T47D (cell line): ENCODE results near the gene POC1B.

ENCODE experiments used
- DNase-seq, 2 experiments: peaks; one replicate each; pipeline versions ENCODE4 v3.0.0 to v3.0.0-alpha.2; 2011 to 2012; ENCODE audit warnings: low read depth in 1 of 2, low spot score in 1 of 2
- JUND ChIP-seq: IDR thresholded peaks from 2 replicates; pipeline ENCODE4 v1.6.1; 2012; ENCODE audit warnings: low read depth
- in situ Hi-C: cut with HindIII; loops from 2 replicates; pipeline ENCODE4 v1.10.0; 2016; ENCODE audit warnings: low sequenced_read_pairs, low pct_unique_long_range_greater_than_20kb

The POC1B gene

DNA sequence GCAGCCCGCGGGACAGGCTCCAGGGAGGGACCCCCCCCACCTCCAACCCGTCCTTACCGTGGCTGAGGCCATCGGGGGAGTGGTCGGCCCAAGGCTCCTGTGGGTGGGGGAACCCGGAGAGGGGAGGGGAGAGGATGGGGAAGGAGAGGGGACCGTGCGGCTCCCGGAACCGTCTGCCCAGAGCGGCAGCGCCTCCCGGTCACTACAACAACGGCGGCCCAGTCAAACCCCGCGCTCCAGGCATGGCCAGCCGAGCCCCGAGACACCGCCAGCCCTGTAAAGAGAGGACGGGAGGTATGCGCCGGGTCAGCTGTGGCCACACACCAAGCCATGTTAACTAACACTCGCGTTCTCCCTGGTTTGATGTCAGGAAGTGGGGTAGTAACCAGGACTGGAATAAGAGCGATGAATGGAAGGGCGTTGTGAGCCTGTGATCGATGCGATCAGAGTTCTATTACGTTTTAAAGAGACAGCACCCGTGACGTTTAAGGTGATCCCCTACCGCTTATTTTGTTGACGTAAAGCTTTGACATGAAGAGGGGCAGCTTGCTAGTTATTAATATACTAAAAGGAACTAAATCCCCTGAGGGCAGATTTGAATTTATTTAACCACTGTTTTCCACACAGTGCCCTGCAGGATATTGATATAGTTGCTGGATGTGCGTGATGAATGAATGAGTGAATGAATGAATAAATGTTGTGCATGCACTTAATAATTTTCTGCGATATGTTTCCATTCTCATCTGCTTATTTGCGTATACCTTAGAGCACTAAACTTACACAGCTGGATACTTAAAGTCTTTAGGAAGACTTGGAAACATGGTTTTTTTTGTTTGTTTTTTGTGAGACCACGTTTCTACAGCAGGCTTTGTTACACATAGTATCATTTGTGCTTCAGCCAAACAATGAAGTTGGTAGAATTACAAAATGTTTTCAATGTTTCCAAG, at the start of gene POC1B:
POC1B (minus strand) TSS at position 224 of the 947 bp plus-strand sequence; CDS start at position 72, 152 bp downstream.
- in situ Hi-C loops: no loop called here

DNA sequence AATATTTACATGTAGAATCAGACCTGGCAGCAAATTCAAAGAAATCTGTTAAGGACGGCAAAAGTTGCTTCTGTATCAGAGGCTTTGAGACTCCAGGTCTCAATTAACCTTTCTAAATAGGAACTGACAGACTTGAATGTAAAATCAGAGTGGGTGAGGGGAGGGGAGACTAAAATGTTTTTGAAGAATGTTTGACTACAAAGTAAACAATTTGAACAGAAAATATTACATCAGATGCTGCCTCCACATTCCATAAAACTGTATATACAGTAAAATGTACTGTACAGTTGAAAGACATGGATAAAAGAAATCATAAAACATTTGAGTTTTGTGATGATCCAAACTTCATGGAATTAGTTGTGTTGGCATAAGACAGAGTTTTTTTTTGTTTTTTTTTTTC, 49.5 kb upstream of the POC1B start:
- in situ Hi-C loops: no loop called here
- no peak for TF ChIP-seq JUND
- DNase-seq: no peak

More for the DNA sequence above, at the start of gene POC1B:
- DNase-seq: peak; percentile 86 to 90
- no peak for TF ChIP-seq JUND

DNA sequence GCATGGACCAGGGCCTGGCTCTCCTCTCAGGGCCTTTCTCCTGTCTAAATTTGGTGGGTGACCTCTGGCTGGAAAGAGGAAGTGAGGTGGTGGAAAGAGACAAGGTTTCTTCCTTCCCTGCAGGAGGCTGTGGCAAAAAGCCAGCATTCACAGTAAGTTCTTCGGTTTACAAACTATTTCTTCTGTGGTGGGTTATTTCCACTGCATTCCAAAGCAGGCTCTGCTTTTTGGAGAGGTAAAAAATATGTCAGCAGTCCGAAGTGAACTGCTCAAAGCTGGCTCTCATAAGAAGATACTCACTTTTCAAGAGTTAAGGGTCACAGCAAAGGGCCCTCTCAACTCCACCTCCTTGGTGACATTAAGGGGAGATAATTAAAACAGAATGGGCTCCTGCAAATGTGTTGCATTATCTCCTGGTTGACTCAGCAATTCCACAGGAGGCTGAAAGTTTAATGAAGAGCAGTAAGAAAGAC, 48.9 kb upstream of the POC1B start:
- in situ Hi-C loops: no loop called here
- no peak for TF ChIP-seq JUND
- DNase-seq: no peak

DNA sequence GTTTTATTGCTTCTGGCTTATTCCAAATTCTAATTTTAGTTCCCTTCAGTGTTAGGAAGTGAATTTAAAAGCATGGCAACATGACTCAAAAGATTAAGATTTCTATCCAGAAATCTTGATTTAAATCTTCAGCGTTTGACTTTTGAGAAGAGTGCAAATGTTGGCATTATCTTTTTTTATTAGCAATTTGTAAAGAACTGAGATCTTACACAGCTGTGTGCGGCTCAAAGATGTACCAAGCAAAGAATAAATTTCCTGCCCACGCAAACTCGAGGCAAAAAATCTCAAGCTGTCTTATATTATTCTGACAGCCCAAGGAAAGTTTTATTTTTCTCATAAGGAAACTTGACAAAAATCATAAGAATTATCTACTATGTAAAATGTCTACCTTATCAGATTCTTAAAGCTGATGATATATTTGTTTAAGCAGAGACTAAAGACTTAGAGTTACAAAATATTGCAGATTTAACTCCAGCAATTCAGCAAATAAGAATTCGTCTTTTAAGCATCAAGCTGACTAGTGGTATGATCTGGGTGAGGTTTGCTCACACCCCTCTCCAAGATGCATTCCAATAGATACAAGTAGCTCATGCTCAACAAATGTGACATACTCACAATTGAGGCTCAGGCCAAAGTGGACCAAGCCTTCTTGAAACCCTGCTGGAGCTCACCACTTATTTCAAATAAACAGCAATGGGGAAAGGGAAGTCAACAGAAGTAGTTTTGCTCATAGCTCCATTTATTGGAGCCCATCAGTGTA, 47.4 kb upstream of the POC1B start:
- in situ Hi-C loops: no loop called here
- no peak for DNase-seq
- TF ChIP-seq JUND: no peak

DNA sequence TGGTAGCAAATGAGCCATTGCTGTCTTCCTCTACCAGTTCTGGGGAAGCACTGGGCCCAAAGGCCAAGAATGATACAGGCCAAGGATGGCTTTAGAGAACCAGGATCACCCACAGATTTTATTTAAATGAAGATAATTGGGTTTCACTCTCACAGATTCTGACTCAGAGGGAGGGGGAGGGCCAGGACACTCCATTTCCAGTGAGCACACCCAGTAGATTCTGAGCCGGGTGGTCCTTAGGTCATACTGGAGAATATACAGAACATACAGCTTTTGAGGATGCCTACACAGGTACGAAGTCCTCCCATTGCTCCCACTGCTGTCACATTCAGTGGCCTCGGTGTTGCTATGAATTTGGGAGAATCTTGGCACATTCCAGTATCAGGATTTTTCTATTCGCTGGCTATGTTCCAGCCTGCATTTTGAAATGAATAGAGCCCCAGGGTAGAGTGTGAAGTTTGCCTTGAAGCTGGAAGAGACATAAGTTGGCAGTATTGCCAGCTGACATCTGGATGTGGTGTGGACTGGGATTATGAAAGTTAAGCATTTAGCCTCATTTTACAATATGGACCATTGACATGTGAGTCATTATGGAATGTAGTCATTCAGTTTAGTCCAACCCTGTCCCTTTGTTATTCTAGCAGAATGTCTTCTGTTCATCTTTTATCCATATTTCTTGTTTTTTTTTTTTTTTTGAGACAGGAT, 45.8 kb upstream of the POC1B start:
- no peak for DNase-seq
- no peak for TF ChIP-seq JUND
- in situ Hi-C loops: no loop called here

DNA sequence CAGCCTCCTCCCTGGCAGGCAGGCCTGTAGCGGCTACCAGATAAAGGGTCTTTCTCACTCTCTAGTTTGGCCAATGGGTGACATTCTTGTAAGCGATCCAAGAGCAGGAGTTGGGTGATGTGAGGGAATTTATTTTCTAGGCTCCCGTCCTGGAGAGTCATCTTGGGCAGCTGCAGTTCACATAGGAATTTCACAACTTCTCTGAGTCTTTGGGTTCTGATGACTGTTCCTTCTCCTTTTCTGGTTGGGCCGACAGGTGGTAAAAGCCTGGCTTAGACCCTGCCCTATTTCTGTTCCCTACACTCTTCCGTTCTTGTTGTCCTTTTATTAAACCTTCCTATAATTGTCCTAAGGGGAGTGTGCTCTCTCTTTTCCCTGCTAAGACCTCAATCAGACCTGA, 42.6 kb upstream of the POC1B start:
- in situ Hi-C loops: no loop called here
- DNase-seq: no peak
- TF ChIP-seq JUND: no peak

DNA sequence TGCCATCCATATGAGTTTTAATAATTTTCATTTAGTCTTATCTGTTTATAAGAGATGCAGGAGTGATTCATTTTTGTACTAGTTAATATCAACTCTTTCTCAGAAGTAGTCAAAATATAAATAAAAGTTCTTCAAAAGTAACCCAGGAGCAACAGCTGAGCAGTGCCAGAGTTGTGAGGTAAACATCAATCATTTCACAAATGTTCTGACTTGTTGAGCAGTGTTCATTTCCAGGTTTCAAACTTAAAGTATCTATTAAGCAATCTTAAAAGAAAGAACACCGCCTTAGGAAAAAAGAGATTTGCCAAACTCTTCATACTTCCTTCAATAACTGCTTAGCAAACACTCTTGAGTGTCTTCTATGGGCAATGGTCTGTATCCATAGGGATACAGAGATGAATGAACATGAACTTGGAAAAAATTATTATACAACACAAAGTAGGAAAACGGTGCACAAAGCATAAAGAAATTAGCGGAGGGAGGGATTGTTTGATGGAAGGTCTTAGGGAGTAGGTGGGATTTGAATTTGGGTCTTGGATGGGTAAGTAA, 41.9 kb upstream of the POC1B start:
- no peak for TF ChIP-seq JUND
- in situ Hi-C loops: no loop called here
- peak in 1 of 2 experiments; percentile 38 for DNase-seq

DNA sequence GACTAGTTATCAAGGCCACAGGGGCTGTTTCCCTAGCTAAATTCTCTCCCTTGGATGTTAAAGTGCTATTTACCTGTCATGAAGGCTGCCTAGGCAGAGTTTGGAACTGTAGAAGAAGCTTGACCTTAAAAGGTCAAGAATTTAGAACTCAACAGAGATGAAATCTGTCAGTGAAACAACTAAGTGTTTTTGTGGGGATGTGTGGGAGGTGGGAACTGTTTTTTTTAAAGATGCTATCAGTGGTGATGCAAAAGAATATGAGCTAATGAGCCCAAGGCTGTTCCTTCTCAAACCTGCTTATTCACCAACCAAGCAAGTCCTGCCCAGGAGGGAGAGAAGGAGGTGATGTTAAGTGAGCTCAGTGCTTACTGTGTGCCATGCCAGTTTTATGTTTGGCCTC, 40.8 kb upstream of the POC1B start:
- TF ChIP-seq JUND: peak; percentile 92
- DNase-seq: peak; percentile 37 to 99
- in situ Hi-C loops: no loop called here

DNA sequence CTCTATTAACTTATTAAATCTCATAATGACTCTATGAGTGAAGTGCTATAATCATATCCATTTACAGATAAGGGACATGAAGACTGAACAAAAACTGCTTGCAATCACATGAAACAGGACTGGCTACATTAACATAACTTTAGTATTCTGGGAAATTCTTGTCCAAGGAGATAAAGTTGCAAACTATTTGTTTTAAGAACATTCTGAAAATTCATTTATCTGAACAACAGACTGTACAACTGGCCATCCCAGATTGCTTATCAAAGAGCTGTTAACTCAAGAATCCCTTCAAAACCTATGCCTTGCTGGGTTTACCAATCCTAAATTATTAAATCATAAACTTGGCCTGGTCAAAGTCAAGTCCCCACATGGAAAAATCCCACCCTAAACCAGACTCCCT, 39.2 kb upstream of the POC1B start:
- DNase-seq: no peak
- no peak for TF ChIP-seq JUND
- in situ Hi-C loops: no loop called here

DNA sequence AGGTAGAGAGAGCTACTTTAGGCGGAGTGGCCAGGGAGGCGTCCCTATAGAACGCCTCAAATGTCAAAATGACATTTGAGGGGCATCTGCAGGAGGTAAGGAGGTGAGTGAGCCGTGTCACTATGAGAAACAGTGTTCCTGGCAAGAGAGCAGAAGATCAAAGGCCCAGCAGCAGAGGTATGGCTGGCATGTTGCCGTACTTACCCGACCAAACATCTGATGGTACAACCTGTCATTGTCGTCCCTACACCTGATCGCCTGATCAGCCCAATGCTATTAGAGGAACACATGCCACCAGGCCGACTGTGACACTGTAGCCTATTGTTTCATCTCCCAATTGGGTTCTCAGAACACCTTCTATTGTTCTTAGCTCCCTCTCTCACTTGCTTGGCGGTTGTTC, 33.9 kb upstream of the POC1B start:
- TF ChIP-seq JUND: no peak
- DNase-seq: no peak
- in situ Hi-C loops: no loop called here

DNA sequence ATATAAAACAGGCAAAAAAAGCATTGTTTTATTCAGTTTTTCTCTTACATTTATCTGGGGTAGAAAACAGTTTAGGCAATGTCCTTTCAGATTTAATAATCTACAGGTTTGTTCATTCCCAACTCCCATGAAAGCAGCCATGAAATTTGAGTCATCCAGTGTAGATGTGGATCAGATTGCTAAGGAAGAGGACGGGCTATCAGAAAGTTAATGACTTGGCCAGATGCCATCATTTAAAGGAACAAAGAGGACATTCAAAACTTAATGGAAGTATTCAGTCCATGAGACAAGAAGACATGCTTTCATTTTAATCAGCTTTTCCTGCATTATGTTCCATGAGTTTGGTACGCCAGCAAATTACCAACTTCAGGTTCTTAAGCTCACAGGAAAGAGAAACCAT, 31.1 kb upstream of the POC1B start:
- TF ChIP-seq JUND: no peak
- in situ Hi-C loops: no loop called here
- no peak for DNase-seq

DNA sequence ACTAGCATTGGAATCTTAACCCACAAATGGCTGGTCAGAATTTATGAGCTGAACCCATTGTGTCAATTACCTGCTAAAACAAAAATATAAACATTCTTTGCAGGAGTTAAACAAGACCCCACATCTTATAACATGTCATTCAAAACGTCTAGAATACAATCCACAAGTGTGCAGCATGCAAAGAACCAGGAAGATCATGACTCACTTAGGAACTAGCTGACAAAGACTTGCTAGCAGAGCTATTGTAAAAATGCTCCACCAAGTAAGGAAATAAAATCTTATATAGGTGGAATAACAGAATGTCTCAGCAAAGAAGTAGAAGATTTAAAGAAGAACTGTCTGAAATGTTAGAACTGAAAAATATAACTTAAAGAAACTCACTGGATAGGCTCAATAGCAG, 26.5 kb upstream of the POC1B start:
- DNase-seq: no peak
- in situ Hi-C loops: no loop called here
- no peak for TF ChIP-seq JUND
